ENCODE measurements around the gene SAMD4B. TPM values are rescaled to one million over a fixed set of nuclear protein-coding genes. Genes with fewer than 3 reads are reported as not detected.

The SAMD4B gene
- total and polyA plus RNA-seq, 10 of the 15 experiments (the other 5 are each of a cell fraction or from before 2014, with no cell fraction given), result 2.4 to 43.3 (median 23.9) TPM

DNA sequence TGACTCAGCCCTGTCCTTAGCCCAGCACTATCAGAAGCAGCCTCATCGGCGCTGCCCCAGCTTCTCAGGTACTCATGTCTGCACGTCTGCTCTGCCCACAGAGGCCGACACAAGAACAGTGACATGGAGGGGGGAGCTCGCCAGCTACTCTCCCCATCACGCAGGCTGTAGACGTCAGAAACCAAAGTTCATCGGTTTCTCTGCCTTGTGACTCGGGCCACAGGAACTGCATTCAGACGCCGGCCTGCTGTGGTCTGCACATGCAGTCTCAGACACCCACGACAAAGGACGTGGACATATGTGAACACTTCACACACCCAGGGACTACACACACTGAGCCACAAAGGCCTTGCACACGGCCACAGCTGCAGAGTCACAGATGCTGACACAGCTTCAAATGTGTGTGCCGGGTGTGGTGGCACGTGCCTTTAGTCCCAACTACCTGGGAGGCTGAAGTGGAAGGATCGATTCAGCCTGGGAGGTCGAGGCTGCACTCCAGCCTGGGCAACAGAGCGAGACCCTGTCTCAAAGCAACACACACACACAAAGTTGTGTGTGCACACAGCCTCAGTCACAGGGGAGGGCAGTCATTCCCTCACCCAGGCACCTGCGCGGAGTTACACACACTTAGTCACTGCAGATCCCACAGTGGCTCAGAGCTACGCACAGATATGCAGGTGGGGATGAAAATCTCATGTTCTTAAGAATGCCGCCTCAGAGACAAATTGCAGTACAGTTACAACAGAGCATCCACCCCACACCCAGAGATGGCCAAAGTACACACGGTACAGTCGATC, 59.5 kb downstream of the SAMD4B start:
- ChIA-PET SMC1A (ENCODE audit: uncharacterized antibody, unreplicated experiment) (interaction anchor here (0.8 to 8.7 kb wide), 2 partner anchors 10 to 844 kb away, joined by 3 to 146 read pairs; partner anchors contain the start of gene PLEKHG2), RAD21 (ENCODE audit: unreplicated experiment) (interaction anchor here (0.5 to 6.7 kb wide), 8 partner anchors 10 to 164 kb away, joined by 3 to 159 read pairs (median 4); partner anchors contain the start of genes EID2B, MED29, PAF1 and PLEKHG2), POLR2A (interaction anchor here (0.7 to 2.9 kb wide), 7 partner anchors 10 to 445 kb away, joined by 3 to 37 read pairs (median 12); partner anchors contain the start of genes FBL, MED29, PAF1 and PLEKHG2), CTCF (interaction anchor here (1.0 to 7.4 kb wide), 4 partner anchors 8 to 132 kb away, joined by 4 to 218 read pairs (median 14); partner anchors contain the start of genes EID2B and PLEKHG2)
- ATAC-seq (peak; percentile 57), FAIRE-seq (peak; percentile 71), DNase-seq (ENCODE audit: low read depth, low spot score) (no peak)
- peak overlapping the region; percentile 40 for H2AFZ ChIP-seq (ENCODE audit: control insufficient read depth, low read depth, low read length)
- WGBS (ENCODE audit: insufficient coverage, insufficient replicate concordance, low lambda C conversion rate, missing lambda C conversion rate), result 3% methylated on average over 25 of the region's 25 CpGs
- peak overlapping the region; percentile 100 for H3K4me2 ChIP-seq (ENCODE audit: control insufficient read depth, insufficient read depth)
- no peaks in the 10 kb centered on the region for H3K9me3 ChIP-seq (replicated peaks; ENCODE audit: control insufficient read depth, insufficient read depth, low read length)
- H3K9ac ChIP-seq (ENCODE audit: control insufficient read depth, insufficient read depth, low read length), result peak overlapping the region; percentile 90
- in situ Hi-C loops (cut with MboI) (no loop called here), intact Hi-C loops (cut with micrococcal nuclease; ENCODE audit: unreplicated experiment) (loop anchor here (1.0 to 10.0 kb wide), 2 partner anchors 11 to 427 kb away; partner anchors contain the start of genes FBXO17 and PLEKHG2)
- H3K27ac ChIP-seq (ENCODE audit: control insufficient read depth, insufficient read depth), result peak overlapping the region; percentile 100
- peaks cover 34% of the 10 kb centered on the region for H3K79me2 ChIP-seq (ENCODE audit: control insufficient read depth, insufficient read depth, low read length)
- no peaks in the 10 kb centered on the region for H3K27me3 ChIP-seq (replicated peaks in 1 of 2; ENCODE audit: control insufficient read depth in 2 of 2, insufficient read depth in 2 of 2, low read length in 1 of 2)
- H3K4me3 ChIP-seq, result peak overlapping the region; percentile 12; the same call in 1 of the 2 replicates
- 0 out of 4 replicates have a peak, but pooled peaks cover 0 to 5% of the 10 kb centered on the region in 2 experiments for H3K36me3 ChIP-seq (ENCODE audit: control insufficient read depth in 2 of 2, insufficient read depth in 2 of 2, low read length in 1 of 2)
- no peaks in the 10 kb centered on the region for H4K20me1 ChIP-seq (ENCODE audit: control insufficient read depth, insufficient read depth)
- BruUV-seq (replicated peaks), result no TSS peak
- peaks cover 77% of the 10 kb centered on the region for H3K4me1 ChIP-seq (ENCODE audit: control insufficient read depth, insufficient read depth, low read length)
- TF ChIP-seq EED (IDR thresholded peaks at IDR 0.05; ENCODE audit: low read depth) (peak; percentile 11; the same call in 1 of the 2 replicates), NFIC (IDR thresholded peaks at IDR 0.05; ENCODE audit: low read depth, low read length) (no peak), ZNF622 (IDR thresholded peaks at IDR 0.05) (no peak), ZNF592 (IDR thresholded peaks at IDR 0.05) (peak; percentile 69; the same call in 1 of the 2 replicates), SMC3 (IDR thresholded peaks at IDR 0.05; ENCODE audit: borderline replicate concordance, low read length) (0 out of 2 replicates have a peak, but pooled peaks have one; percentile 10), YBX1 (IDR thresholded peaks at IDR 0.05) (no peak), RAD21 (IDR thresholded peaks at IDR 0.05; ENCODE audit: insufficient read depth, low read depth, low read length) (no peak), MTA2 (IDR thresholded peaks at IDR 0.05; ENCODE audit: low read depth) (peak; percentile 79; the same call in 1 of the 2 replicates), ZZZ3 (IDR thresholded peaks at IDR 0.05; ENCODE audit: control insufficient read depth, insufficient read length, low read depth) (no peak), POLR2A (IDR thresholded peaks at IDR 0.05; ENCODE audit: low read depth, low read length) (peak; percentile 53; the same call in 1 of the 2 replicates), CBX5 (IDR thresholded peaks at IDR 0.05; ENCODE audit: low read depth) (no peak), BRCA1 (IDR thresholded peaks at IDR 0.05; ENCODE audit: low read depth, low read length) (0 out of 2 replicates have a peak, but pooled peaks have one; percentile 10), SREBF1 (IDR thresholded peaks at IDR 0.05; ENCODE audit: low read length) (no peak; the same call in 1 of the 2 replicates), PAX8 (IDR thresholded peaks at IDR 0.05) (peak; percentile 19)
- TF ChIP-seq, protein P1, sequence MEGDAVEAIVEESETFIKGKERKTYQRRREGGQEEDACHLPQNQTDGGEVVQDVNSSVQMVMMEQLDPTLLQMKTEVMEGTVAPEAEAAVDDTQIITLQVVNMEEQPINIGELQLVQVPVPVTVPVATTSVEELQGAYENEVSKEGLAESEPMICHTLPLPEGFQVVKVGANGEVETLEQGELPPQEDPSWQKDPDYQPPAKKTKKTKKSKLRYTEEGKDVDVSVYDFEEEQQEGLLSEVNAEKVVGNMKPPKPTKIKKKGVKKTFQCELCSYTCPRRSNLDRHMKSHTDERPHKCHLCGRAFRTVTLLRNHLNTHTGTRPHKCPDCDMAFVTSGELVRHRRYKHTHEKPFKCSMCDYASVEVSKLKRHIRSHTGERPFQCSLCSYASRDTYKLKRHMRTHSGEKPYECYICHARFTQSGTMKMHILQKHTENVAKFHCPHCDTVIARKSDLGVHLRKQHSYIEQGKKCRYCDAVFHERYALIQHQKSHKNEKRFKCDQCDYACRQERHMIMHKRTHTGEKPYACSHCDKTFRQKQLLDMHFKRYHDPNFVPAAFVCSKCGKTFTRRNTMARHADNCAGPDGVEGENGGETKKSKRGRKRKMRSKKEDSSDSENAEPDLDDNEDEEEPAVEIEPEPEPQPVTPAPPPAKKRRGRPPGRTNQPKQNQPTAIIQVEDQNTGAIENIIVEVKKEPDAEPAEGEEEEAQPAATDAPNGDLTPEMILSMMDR (IDR thresholded peaks at IDR 0.05 in 2 of 3, conservative IDR thresholded peaks at IDR 0.05 in 1 of 3; ENCODE audit: control insufficient read depth in 2 of 3, extremely low read depth in 1 of 3, insufficient read depth in 1 of 3, low read depth in 3 of 3, low read length in 3 of 3), result no peak
- TF ChIP-seq, protein P2, sequence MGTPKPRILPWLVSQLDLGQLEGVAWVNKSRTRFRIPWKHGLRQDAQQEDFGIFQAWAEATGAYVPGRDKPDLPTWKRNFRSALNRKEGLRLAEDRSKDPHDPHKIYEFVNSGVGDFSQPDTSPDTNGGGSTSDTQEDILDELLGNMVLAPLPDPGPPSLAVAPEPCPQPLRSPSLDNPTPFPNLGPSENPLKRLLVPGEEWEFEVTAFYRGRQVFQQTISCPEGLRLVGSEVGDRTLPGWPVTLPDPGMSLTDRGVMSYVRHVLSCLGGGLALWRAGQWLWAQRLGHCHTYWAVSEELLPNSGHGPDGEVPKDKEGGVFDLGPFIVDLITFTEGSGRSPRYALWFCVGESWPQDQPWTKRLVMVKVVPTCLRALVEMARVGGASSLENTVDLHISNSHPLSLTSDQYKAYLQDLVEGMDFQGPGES (IDR thresholded peaks at IDR 0.05), result no peak
